GM19351 (cell line): ENCODE measurements around the gene AUP1.
A peak's percentile ranks its signal among the peaks of the same experiment; 100 is the strongest.

Experiments
- ATAC-seq: cut with Tn5 transposase; IDR thresholded peaks from one replicate; pipeline ENCODE4 v1.9.1; 2021; ENCODE audit warnings: mild to moderate bottlenecking, moderate library complexity; ENCODE audit not compliant: unreplicated experiment

AUP1 gene

DNA sequence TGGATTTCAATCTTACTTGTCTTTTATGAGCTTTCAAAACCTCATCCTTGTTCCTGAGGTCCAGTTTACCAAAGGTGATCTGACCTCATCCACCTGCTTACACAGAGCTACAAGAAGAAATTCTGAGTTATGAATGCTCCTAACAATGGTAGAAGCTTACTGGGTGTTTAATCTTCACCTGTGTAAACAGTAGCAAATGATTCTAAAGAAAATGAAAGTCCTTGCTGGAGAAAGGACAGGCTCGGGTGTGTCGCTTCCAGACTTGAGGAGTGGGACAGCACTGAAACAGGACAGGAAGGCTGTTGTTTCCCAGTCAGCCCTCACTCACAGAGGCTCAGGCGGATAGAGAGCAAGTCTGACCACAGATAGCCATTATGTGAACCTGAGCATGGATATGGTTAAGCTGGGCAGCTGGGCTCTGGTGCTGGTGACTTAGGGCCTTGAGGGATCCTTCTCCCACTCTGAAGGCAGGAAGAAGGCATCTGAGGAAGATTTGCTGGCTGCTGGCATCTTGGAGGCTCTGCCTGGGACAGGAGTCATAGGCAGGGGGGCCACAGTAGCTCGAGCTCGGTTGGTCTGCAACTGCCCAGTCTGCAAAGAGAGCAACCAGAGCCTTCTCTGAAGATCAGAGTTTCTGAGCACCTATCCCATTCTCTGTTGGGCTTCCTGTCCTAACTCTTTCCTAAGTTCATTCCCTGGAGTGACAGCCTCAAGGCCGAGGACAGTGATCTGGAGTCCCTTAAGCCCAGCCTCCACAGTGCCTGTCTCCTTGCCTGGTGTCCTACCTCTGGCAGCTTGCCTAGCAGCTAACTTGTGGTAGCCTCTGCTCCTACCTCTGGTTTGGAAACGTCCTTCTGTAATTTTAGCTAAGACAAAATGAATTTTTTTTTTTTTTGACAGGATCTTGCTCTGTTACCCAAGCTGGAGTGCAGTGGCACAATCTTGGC is 29.1 kb upstream of the AUP1 start:
- no peak for ATAC-seq

DNA sequence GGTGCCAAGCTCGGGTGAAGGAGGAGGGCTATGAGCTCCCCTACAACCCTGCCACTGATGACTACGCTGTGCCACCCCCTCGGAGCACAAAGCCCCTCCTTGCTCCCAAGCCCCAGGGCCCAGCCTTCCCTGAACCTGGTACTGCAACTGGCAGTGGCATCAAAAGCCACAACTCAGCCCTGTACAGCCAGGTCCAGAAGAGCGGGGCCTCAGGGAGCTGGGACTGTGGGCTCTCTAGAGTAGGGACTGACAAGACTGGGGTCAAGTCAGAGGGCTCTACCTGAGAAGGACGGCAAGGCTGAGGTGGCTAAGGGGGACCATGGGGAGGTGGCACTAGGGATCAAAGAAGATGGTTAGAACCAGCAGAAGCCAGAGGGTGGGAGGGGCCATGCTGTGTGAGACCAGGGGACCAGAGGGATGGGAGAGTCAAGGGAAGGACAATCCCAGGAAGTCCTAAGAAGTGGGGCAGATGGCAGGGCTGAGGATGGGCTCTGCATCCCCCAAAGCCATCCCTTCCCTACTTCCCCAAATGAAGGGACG is 27.4 kb upstream of the AUP1 start:
- ATAC-seq = no peak

DNA sequence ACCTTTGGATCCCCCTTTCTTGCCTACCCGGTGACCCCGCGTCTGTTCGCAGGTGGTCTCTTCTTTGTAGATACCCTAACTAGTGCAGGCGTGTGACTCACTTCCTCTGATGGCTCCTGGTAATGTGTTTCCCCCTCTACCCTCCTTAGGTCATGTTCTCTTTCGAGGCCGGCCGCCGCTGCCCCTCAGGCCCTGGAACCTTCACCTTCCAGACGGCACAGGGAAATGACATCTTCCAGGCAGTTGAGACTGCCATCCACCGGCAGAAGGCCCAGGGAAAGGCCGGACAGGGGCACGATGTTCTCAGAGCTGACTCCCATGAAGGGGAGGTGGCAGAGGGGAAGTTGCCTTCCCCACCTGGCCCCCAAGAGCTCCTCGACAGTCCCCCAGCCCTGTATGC is 26.7 kb upstream of the AUP1 start:
- ATAC-seq = no peak

DNA sequence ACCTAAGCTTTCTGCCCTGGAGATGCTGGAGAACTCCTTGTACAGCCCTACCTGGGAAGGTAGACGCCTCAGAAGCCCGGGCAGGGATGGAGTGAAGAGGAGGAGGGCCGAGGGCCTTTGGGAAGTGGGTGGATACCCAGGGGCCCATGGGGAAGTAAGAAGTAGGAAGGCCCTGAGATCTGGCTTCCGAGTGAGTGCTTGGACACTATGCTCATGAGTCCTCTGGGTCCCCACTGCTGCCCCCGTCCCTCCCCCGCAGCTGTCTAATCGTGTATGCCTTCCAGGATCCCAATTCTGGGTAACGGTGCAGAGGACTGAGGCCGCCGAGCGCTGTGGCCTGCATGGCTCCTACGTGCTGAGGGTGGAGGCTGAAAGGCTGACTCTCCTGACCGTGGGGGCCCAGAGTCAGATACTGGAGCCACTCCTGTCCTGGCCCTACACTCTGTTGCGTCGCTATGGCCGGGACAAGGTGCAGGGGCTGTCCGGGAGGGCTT is 26.2 kb upstream of the AUP1 start:
- ATAC-seq = no peak

DNA sequence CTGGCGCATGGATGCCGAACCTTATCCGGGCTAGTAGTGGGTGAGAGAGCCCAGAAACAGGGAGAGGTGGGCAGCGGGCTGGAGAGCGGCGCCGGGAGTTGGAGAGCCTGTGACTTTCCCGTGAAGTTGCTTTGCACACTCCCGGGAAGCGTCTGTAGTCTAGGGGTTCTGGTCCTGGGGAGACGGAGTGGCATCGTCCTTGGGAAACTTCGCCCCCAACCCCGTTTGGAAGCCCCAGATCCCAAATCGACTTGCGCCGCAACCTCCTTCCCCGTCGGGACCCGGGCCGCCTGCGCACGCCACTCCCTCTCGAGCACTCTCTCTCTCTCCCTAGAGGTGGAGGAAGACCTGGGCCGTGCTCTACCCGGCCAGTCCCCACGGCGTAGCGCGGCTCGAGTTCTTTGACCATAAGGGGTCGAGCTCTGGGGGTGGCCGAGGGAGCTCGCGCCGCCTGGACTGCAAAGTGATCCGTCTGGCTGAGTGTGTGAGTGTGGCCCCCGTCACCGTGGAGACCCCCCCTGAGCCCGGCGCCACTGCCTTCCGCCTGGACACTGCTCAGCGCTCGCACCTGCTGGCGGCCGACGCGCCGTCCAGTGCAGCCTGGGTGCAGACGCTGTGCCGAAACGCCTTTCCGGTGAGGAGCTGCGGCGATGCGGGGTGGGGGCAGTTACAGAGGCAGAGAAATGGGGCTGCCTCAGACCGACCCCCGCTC is 25.5 kb upstream of the AUP1 start:
- ATAC-seq = peak; percentile 48

DNA sequence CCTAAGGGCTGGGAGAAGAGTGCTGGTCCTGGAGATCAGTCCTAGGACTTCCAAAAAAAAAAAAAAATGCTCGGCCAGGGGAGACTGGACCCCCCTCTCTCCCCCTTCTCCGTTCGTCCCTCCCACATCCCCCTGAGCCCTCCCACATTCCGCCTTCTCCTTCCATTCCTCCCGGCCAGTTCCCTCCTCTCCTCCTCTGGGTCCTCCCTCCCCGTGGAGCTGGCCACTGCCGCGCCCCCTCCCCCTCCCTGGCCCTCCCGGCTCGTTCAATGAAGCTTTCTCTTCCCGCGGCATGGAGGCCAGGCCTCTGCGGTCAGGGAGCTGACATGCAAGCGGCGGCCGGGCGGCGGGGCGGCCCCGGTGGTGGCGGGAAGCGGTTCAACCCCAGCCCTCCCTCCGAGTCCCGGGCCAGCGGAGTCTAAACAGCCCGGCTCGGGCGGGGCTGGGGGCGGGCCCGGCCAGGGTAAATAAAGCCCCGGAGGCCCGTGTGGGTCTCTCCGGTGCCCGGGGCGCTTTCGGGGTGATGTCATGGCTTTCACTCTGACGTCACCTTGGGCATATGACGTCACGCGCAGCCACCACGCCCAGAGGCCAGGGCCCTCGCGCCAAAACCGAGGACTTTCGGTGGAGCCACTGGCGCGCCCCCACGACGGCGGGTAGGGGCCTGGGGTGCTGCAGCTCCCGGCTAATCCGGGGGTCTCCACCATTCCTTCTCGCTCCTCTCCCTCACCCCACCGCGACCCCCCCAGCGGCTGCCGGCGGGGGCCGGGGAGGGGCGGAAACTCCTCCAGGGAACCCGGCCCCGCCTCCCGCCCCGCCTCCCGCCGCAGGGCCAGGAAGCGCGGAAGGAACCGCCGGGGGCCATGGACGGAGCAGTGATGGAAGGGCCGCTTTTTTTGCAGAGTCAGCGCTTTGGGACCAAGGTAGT is 24.6 kb upstream of the AUP1 start, which contains the start of the genes DOK1 and LOXL3:
DOK1 (plus strand) TSS at position 829 of the 928 bp plus-strand sequence; CDS start at position 864, 35 bp downstream.
LOXL3 (minus strand) TSS at position 51 of the 928 bp plus-strand sequence. CDS start 1,308 bp downstream, outside the sequence.
- ATAC-seq = peak; percentile 41

DNA sequence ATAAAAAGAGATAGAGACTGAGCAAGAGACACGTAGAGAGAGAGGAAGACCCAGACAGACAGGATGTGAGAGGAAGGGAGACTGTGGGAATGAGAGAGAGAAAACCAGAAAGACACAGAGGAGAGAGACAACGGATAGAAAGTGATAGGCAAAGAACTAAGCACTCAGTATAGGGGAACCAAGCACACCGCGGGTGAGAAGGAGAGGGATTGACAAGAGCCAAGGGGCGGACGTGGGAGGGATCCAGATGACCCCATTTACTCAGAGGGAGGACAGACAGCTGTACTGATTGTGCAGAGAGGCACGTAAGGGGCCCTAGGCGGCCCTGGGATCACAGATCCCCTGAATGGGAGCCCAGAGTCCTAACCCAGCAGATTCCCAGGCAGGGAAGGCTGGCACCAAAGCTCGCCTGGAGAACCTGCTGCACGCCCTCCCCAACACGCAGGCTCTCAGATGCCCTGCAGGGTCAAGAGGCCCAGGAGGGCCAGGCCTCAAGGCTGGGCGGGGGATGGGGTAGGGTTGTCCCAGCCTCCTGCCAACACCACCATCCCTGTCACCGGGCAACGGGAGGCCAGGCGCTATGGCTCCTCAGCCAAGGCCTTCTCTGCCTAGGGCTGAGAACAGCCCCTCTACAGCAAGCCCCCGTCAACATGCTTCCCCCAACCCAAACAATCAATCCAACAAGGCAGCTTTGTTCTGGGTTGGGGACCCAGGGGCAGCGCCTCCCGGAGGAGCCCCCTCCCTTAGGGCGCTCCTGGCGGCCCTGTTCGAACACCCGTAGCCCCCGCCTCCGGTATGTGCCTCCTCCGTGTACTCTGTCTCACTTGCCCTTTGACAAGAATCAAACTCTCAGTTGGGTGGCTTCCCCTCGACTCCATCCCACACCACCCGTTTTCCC is 23.7 kb upstream of the AUP1 start:
- ATAC-seq = no peak

DNA sequence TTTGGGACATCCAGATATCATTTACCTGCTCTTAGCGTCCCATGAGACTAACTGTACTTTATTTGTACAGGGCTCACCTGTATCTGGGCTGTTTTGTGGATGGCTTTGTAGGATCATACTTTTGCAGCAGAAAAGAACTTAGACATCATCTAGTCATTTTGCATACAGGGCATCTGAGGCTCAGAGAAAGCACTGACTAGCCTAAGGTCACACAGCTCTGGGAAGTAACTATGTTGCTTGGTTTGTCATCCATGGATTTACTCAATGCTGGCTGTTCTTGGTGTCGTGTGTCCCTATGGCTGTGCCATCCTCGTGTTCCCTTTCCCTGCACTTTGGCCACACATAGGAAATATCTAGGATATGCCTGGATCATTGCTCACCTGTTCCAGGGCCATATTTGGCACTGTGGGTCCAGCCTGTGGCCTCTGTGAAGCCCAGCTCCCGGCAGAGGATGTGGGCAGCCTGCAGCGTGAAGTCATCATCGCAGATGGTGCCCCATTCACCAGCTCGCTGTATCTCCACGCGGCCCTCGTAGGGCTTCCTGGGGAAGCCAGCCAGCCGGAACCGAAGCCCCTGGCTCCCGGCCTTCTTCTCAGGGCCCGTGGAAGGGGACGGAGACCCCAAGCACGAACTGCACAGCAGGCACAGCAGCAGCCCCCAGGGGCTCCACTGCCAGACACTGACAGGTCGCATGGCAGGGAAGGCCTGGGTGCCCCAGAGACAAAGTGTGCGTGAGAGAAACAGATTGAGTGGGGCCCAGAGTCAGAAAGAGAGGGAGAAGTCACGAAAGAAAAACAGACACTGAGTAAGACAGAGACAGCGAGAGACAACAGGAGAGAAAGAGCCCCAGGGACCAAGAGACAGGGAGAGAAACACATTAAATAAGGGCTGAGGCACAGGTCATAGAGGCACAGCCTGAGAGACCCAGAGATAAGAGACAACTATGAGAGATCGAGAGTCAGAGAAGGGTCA is 22.7 kb upstream of the AUP1 start:
- peak; percentile 12 for ATAC-seq

DNA sequence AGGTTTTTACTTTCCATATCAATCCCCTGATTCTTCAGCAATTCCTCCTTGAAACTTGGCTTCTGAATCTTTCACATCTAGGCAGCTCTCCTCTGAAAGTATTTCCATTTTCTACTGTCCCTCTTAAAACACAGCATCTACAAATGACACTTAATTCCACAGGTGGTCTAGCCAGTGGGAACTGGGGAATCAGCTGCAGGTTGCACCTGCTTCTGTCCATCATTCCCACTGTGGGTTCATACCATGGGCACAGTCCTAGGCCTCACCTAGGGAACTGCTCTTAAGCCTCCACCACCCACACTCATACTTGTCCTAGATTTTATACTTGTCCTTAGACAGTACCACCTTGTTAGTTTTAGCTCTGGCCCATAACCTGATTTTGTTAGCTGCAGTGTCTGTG is 22.0 kb upstream of the AUP1 start:
- ATAC-seq = no peak

DNA sequence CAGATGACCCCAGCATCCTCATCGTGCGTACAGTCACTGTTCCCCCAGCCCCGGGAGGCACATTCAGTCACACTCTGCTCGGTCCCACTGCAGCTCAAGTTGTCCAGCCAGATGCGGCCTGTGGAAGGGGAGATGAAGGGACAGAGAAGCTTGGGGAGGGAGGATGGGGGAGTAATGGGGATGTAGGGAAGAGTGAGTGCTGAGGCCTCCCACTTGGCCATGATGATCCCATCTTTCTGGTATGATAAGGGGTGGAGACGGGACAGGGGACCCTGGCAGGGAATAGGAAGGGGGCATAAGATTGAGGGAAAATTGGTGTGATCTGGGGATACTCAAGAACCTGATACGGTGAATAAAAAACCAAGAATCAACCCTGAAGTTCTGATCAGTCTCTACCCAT is 20.7 kb upstream of the AUP1 start:
- no peak for ATAC-seq

DNA sequence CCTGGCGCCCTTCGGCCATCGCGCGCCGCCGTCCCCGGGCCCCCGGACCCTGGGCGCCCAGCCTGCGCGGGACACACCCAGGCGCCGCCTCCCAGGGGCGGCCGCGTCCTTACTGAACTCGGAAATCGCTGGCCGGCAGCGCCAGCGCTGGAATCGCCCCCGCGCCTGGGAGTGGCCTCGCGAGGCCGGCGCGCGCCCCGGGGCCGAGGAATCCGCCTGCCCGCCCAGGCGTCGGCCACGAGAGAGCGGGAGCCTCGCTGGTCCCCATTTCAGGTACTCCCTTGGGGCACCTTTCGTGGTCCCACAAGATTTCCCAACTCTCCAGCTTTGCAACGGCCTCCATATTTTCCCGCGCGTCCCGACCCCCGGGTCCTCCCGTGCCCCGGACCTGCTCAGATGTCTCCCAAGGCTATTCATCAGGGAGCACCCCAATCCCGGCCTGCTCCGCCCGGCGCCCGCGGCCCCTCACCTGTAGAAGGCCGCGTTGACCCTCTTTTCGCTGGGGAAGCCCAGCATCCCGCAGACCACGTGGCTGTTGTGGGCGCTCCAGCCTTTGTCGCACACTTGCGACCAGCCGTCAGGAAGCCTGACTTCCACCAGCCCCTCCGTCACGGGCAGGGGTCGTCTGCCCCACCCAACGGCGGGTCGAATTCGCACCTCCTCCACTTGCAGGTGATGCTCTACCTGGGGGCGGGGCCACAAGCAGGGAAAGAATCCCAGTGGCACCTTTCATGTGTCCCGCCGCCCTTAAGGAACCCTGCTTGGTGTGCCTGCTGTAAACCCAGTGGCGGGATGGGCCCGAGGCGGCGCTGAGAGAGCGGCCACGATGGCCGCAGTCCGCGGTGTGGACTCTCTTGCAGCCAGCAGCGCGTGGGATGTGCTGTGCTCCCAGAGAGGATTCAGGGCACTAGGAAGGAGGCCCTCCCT is 19.7 kb upstream of the AUP1 start:
- ATAC-seq = peak; percentile 38

DNA sequence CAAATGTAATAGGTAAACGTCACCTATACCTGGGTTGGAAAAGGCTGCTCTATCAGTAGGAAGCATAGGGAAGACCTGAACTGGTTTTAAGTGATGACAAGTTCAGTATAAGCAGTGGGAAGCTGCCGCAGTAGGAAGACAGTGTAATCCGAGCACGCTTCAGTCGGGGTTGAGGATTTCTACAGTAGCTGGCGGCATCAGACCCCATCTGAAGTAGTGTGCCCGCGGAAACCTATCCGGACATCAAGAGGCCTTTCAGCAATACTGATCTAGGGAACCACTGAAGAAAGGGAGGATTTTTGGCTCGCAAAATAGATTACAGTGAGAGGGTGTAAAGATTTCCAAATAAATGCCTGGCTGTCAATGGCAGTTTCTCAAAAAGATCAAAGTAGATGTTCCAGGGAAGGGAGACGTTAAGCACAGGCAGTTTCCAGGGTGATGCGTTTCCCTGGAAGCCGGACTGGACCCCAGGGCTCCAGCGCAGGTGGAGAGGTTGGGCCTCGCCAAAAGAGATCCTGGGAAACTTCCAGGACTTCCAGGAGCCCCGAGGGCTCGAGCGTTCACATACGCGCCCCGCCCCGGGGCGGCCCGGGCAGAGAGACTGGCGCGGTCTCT is 18.9 kb upstream of the AUP1 start:
- ATAC-seq = no peak

DNA sequence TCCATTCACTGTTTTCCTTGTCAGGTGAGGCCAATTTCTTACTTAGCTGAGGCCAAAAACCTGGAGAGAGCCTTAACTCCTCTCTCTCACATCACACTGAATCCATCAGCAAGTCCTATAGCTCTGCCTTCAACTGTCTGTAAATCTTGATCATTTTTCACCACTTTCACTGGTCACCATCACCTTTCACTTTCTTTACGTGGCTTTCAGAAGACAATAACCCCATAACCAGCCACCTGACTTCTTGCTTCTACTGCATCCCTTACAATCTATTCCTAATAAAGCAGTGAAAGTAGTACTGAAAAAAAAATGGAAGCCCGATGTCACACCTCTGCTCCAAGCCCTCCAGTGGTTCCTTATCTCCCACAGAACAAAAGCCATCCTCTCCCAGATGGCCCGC is 16.5 kb upstream of the AUP1 start:
- no peak for ATAC-seq

DNA sequence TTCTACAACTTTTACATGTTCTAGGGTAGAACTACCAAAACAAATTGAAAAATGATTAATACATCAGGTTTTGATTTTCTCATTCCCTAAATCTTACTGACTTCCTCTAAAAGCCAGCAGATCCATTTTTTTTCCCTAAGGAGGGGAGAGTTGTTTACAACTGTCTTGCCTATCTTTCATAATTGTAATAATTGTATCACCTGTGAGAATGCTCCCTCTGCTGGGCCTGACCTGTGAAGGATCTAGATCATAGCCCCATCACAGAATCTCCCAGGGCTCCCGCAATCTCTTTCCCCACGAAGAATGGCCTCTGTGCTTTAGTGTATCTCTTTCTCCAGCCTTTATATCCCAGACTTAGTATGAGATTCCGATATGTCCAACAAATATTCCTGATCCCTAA is 15.1 kb upstream of the AUP1 start:
- no peak for ATAC-seq

DNA sequence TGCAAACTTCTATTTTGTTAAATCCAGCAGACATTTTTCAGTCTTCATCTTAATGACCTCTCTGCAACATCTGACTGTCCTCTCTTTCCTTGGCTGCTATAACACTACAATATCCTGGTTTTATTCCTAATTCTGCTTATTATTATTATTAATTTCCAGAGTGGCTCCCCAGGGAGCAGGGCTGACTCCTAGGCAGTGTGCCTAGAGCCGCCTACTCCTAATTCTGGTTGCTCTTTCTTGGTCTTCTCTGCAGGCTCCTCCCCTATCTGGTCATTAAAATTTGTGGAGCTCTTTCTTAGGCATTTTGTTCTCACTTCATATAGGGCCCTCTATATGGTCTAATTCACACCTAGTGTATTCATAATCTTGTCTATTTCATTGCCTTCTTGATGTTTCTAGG is 13.5 kb upstream of the AUP1 start:
- no peak for ATAC-seq

DNA sequence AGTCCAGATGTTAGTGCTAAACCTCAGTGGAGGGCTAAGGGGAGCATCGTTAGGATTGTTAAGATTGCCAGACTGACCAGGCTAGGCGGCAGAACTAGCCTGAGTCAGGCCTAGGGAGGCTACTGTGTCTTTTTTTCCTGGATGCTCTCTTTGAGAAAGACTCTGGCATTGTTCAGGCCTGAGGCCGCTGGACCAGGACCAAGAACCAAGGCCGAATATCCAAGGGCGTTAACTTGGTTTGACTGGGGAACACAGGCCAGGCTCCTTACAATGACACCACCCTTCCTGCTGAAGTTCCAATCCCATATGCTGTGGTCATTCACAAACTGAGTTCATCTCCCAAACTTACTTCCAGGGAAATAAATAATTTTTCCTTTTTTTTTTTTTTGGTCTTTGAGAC is 10.8 kb upstream of the AUP1 start:
- no peak for ATAC-seq

DNA sequence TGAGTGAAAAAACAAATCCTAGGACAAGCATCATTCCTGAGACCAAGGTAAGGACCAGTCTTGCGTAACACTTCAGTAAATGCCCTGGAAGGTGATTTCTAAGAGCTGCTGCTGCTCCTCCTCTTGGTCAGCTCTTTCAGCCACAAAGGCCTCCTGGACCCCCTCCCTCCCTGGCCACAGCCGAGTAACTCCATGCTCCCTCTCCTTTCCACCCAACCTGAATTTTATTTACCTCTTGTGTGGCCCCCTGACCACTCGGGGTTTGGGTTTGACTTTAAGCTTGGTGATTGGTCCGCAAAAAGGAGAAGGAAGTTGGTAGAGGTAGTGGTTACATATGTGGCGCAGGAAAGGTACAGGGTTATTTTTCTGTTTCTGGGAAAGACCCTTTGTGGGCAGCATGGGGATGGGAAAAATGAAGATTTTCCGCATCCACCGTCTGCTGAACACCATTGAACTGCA is 9.4 kb upstream of the AUP1 start:
- ATAC-seq = no peak
